B cell (primary cell): ENCODE results near the gene ASB11. TPM values are rescaled to one million over a fixed set of nuclear protein-coding genes. Genes with fewer than 3 reads are reported as not detected.

ENCODE experiments used
- ATAC-seq: fragments of 200-7000 bp; cut with Tn5 transposase; one replicate; pipeline ENCODE4 v1.10.0; 2021; ENCODE audit warnings: low read depth, mild to moderate bottlenecking, moderate number of reproducible peaks, moderate library complexity
- CTCF ChIA-PET: fragments of 350-600 bp; sonication (Branson Sonifier 250); formaldehyde crosslinking; loops from one replicate; lab custom pipeline; 2021; ENCODE audit warnings: antibody characterized with exemption, inconsistent platforms; lab: Charles Lee
- POLR2A ChIA-PET: fragments of 350-600 bp; sonication (Branson Sonifier 250); formaldehyde crosslinking; loops from one replicate; lab custom pipeline; 2021; ENCODE audit warnings: antibody characterized with exemption; lab: Charles Lee
- DNase-seq: peaks from one replicate; pipeline ENCODE4 v3.0.0; 2013
- H2AFZ ChIP-seq: 2 replicates; pipeline ENCODE4 v1.6.1; 2012; ENCODE audit warnings: mild to moderate bottlenecking, low read depth, low read length; ENCODE audit not compliant: insufficient read depth, poor library complexity, severe bottlenecking
- H3K27ac ChIP-seq, 2 donors: 1 replicate in 1 of 2; 2 replicates in 1 of 2; pipeline ENCODE4 v1.5.1; 2012 to 2013; ENCODE audit warnings: low read length in 2 of 2, mild to moderate bottlenecking in 2 of 2, moderate library complexity in 1 of 2
- H3K27me3 ChIP-seq, 4 experiments: fragments of 200-600 bp in 1 of 4; sonication (generic) in 1 of 4; replicated peaks in 1 of 4; 1 replicate in 2 of 4; 2 replicates in 2 of 4; pipeline versions ENCODE4 v1.6.1 to v1.7.0; 2013 to 2016; ENCODE audit warnings: low read length in 3 of 4, mild to moderate bottlenecking in 2 of 4, mixed read lengths in 1 of 4, moderate library complexity in 1 of 4; ENCODE audit not compliant: insufficient read depth in 4 of 4, control insufficient read depth in 3 of 4; ENCODE audit errors: control extremely low read depth in 1 of 4
- H3K36me3 ChIP-seq, 2 experiments: replicated peaks in 1 of 2; 1 replicate in 1 of 2; 2 replicates in 1 of 2; pipeline versions ENCODE4 v1.6.1 to v1.7.1; 2013; ENCODE audit warnings: low read length in 1 of 2; ENCODE audit not compliant: insufficient read depth in 2 of 2, control insufficient read depth in 1 of 2; ENCODE audit errors: control extremely low read depth in 1 of 2, extremely low read depth in 1 of 2
- H3K4me1 ChIP-seq, 2 donors: fragments of 200-600 bp in 1 of 2; sonication (generic) in 1 of 2; 1 replicate in 1 of 2; 2 replicates in 1 of 2; pipeline versions ENCODE4 v1.5.1 to v1.6.1; 2013 to 2017; ENCODE audit warnings: low read length in 2 of 2; ENCODE audit not compliant: control insufficient read depth in 2 of 2, insufficient read depth in 2 of 2
- H3K4me2 ChIP-seq: replicated peaks from 2 replicates; pipeline ENCODE3; 2012; ENCODE audit warnings: mild to moderate bottlenecking, low read depth, low read length; ENCODE audit not compliant: poor library complexity, severe bottlenecking
- H3K4me3 ChIP-seq, 5 experiments: fragments of 200-600 bp in 1 of 5; sonication (generic) in 1 of 5; 1 replicate in 3 of 5; 2 replicates in 2 of 5; pipeline versions ENCODE4 v1.5.1 to v1.7.0; 2011 to 2016; ENCODE audit warnings: low read length in 4 of 5, mild to moderate bottlenecking in 4 of 5, low read depth in 2 of 5, control low read depth in 1 of 5, moderate library complexity in 1 of 5; ENCODE audit not compliant: insufficient read depth in 1 of 5; ENCODE audit errors: control extremely low read depth in 1 of 5, extremely low read depth in 1 of 5
- H3K79me2 ChIP-seq: fragments of 200-600 bp; sonication (generic); one replicate; pipeline ENCODE4 v1.6.0; 2016; ENCODE audit warnings: low read length; ENCODE audit not compliant: control insufficient read depth, insufficient read depth
- H3K9ac ChIP-seq: fragments of 200-600 bp; sonication (generic); 2 replicates; pipeline ENCODE4 v1.6.1; 2017; ENCODE audit warnings: mild to moderate bottlenecking, low read length, moderate library complexity
- H3K9me3 ChIP-seq, 3 donors: one replicate each; pipeline versions ENCODE4 v1.6.1 to v1.7.1; 2013; ENCODE audit warnings: low read length in 2 of 3; ENCODE audit not compliant: control insufficient read depth in 2 of 3, insufficient read depth in 1 of 3; ENCODE audit errors: control extremely low read depth in 1 of 3
- H4K20me1 ChIP-seq: 2 replicates; pipeline ENCODE4 v1.6.0; 2012; ENCODE audit warnings: mild to moderate bottlenecking, low read length; ENCODE audit not compliant: insufficient read depth, control insufficient read depth, poor library complexity, severe bottlenecking
- H3K27ac Mint-ChIP-seq: one replicate; pipeline ENCODE4 v1.8.0; 2021; ENCODE audit warnings: mixed read lengths
- H3K27me3 Mint-ChIP-seq: one replicate; pipeline ENCODE4 v1.8.0; 2021; ENCODE audit warnings: mixed read lengths
- H3K4me1 Mint-ChIP-seq: one replicate; pipeline ENCODE4 v1.8.0; 2021; ENCODE audit warnings: mixed read lengths
- H3K4me3 Mint-ChIP-seq: one replicate; pipeline ENCODE4 v1.8.0; 2021; ENCODE audit warnings: mixed read lengths
- H3K9me3 Mint-ChIP-seq: one replicate; pipeline ENCODE4 v1.8.0; 2022; ENCODE audit warnings: mixed read lengths; ENCODE audit not compliant: insufficient read depth
- EZH2 ChIP-seq: IDR thresholded peaks from 2 replicates; pipeline ENCODE4 v1.6.1; 2012; ENCODE audit warnings: borderline replicate concordance, low read depth, mild to moderate bottlenecking, moderate library complexity, low read length; ENCODE audit not compliant: insufficient read depth, poor library complexity, severe bottlenecking
- WGBS: methylation state at CpG from one replicate; pipeline ENCODE4 v1.1.5; 2013; ENCODE audit warnings: missing lambda C conversion rate; ENCODE audit not compliant: insufficient coverage; 5-methylcytosine and 5-hydroxymethylcytosine counted together
- intact Hi-C: fragments of 100-400 bp; cut with micrococcal nuclease; formaldehyde crosslinking; loops from one replicate; pipeline ENCODE4 v1.10.0; 2022
- polyA plus RNA-seq: library from polyadenylated mRNA; depleted of rRNA; stranded (reverse); fragments of >200 nt; gene quantifications from 2 replicates; pipeline ENCODE4 v1.2.3, GENCODE V29; 2012
- total RNA-seq, 2 donors: library from RNA; stranded (reverse); fragments of 120-200 nt in 1 of 2; gene quantifications; 1 replicate in 1 of 2; 2 replicates in 1 of 2; pipeline versions ENCODE4 v1.2.3 to v1.2.4, GENCODE V29; 2013 to 2022
- TF ChIP-seq, protein P1 (sequence below): fragments of 200-600 bp; IDR thresholded peaks from one replicate; pipeline ENCODE4 v1.8.0; 2022; ENCODE audit warnings: antibody characterized with exemption, mild to moderate bottlenecking

ASB11 gene
- total and polyA plus RNA-seq, 2 donors (not counting 1 experiment from before 2014, with no cell fraction given), result not detected

- no peaks in the 10 kb centered on the region for H4K20me1 ChIP-seq
- ChIA-PET POLR2A (no interaction called here), CTCF (interaction anchor here (0.8 to 0.9 kb wide), 2 partner anchors 10 to 167 kb away, joined by 3 read pairs; no protein-coding TSS in a partner anchor)
- TF ChIP-seq, protein P1, sequence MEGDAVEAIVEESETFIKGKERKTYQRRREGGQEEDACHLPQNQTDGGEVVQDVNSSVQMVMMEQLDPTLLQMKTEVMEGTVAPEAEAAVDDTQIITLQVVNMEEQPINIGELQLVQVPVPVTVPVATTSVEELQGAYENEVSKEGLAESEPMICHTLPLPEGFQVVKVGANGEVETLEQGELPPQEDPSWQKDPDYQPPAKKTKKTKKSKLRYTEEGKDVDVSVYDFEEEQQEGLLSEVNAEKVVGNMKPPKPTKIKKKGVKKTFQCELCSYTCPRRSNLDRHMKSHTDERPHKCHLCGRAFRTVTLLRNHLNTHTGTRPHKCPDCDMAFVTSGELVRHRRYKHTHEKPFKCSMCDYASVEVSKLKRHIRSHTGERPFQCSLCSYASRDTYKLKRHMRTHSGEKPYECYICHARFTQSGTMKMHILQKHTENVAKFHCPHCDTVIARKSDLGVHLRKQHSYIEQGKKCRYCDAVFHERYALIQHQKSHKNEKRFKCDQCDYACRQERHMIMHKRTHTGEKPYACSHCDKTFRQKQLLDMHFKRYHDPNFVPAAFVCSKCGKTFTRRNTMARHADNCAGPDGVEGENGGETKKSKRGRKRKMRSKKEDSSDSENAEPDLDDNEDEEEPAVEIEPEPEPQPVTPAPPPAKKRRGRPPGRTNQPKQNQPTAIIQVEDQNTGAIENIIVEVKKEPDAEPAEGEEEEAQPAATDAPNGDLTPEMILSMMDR, result no peak
- TF ChIP-seq EZH2, result no peak
- 24% methylated on average over 3 of the region's 4 CpGs for WGBS
- Mint-ChIP-seq H3K9me3 (no peaks in the 10 kb centered on the region), H3K4me1 (no peaks in the 10 kb centered on the region), H3K4me3 (no peak overlapping the region), H3K27ac (no peak overlapping the region), H3K27me3 (no peaks in the 10 kb centered on the region)
- no peak overlapping the region for H3K4me2 ChIP-seq
- no peak overlapping the region for H3K4me3 ChIP-seq
- no peaks in the 10 kb centered on the region for H3K4me1 ChIP-seq
- no peak overlapping the region for H3K27ac ChIP-seq
- no peaks in the 10 kb centered on the region for H3K36me3 ChIP-seq
- H3K79me2 ChIP-seq, result no peaks in the 10 kb centered on the region
- DNase-seq (no peak), ATAC-seq (no peak)
- no peaks in the 10 kb centered on the region for H3K9me3 ChIP-seq
- intact Hi-C loops, result no loop called here
- no peaks in the 10 kb centered on the region for H3K27me3 ChIP-seq
- H2AFZ ChIP-seq, result no peak overlapping the region
- no peak overlapping the region for H3K9ac ChIP-seq
These were observed 13.5 kb downstream of the ASB11 start for GRCh38 chrX:15301924-15302323.

DNA sequence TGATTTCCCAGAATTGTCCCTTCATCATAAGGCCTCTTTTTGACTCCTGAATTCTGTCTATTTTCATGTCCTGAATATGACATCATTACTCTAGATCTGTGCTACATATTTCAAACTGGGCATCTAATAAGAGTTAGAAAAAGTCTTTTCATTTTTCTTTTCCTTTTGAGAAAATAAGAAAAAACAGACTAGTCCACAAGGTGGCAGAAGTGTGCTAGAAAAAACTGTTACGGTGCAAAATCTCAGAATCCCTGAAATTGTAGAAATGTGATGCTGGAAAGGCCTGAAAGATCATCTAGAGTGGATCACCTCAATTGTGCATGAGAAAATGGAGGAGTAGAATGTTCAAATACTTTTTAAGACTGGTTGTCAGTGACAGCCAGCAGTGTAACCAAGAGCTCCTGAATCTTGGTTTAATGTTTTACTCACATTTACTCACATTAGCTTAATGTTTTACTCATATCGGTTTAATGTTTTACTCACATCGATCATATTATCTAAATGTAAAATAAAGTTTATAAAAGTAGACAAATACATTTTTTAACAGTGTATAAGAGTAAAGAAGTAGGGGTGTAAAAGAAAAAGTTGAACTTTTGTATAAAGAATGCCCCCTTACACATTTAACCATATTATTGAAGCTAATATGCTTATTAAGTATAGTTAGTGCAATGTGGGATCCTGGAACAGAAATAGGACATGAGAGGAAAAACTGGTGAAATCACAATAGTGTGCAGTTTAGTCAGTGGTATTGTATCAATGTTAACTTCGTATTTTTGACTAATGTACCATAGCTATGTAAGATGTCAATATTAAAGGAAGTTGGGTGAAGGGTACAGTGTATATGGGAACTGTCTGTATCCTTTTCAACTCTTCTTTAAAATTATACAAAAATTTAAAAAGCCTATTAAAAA is 15.2 kb downstream of the ASB11 start:
- H4K20me1 ChIP-seq, result no peaks in the 10 kb centered on the region
- H3K4me3 ChIP-seq, result no peak overlapping the region
- Mint-ChIP-seq H3K27me3 (no peaks in the 10 kb centered on the region), H3K27ac (no peak overlapping the region), H3K4me1 (no peaks in the 10 kb centered on the region), H3K9me3 (no peaks in the 10 kb centered on the region), H3K4me3 (no peak overlapping the region)
- no peak for ATAC-seq
- DNase-seq, result peak; percentile 5
- no peak overlapping the region for H2AFZ ChIP-seq
- H3K36me3 ChIP-seq, result no peaks in the 10 kb centered on the region
- POLR2A ChIA-PET, result no interaction called here
- no peak overlapping the region for H3K9ac ChIP-seq
- H3K4me1 ChIP-seq, result no peaks in the 10 kb centered on the region
- no peaks in the 10 kb centered on the region for H3K9me3 ChIP-seq
- intact Hi-C loops, result loop anchor here (1.0 kb wide), 1 partner anchor 171 kb away; no protein-coding TSS in a partner anchor
- H3K27ac ChIP-seq, result no peak overlapping the region
- H3K27me3 ChIP-seq, result no peaks in the 10 kb centered on the region
- WGBS, result no CpG with 5 or more reads among the region's 4 CpGs
- TF ChIP-seq EZH2, result no peak
- TF ChIP-seq, protein P1, result peak; percentile 45
- no peak overlapping the region for H3K4me2 ChIP-seq
- H3K79me2 ChIP-seq, result no peaks in the 10 kb centered on the region
- CTCF ChIA-PET, result interaction anchor here (0.8 to 1.4 kb wide), 4 partner anchors 12 to 170 kb away, joined by 3 to 16 read pairs (median 4); no protein-coding TSS in a partner anchor
